NCI-H526 treated with DMSO at 0.1 percent for 48 hours (cell line): ENCODE measurements around the gene CORO2B.
"Not testable (repeated sequence)": the region's sequence is repeated elsewhere in the genome, so short reads cannot be mapped to it uniquely, and the experiment has no call there.

Source experiments
- DNase-seq: peaks from one replicate; lab custom pipeline; 2025; lab: John Stamatoyannopoulos, UW

Gene CORO2B

DNA sequence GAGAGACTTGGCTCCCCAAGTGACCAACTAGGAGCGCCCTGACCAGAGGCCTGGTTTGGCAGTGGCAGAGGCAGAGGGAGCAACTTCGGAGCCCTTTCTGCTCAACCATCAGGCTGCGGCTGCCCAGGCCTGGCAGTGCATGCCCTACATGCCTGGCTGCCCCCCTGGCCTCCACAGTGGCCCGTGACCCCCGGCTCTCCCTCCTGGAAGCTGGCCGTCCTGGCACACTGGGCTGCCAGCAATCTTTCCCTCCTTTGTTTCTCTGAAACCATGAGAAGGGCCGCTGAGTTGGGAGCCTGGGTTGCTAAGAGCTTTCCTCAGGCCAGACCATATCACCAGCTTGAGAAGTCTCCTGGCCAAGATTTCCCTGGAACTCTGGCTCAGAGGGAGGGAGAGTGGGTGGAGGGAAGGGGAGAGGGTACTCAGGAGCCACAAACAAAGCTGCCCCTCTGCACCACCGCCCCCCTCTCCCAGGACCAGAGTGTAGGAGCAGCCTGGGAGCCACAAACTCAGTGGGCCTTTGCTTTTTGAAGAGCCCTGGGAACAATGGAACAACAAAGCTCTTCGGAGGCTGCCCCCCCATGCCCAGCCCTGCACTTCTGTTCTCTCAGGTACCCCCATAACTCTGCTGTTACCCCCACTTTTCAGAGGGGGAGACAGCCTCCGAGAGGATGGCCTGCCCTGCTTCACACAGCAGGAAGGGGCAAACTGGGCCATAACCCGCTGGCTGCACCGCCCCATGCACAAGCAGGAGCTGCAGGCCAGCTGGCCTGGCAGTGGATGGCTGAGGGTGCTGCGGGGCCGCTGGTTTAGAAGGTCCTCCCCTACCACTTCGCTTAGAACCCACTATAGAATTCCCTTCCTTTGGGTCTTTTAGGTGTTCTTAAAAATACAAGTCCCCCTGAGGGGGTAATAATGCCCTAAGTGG is 11.3 kb downstream of the CORO2B start:
- DNase-seq = no peak

DNA sequence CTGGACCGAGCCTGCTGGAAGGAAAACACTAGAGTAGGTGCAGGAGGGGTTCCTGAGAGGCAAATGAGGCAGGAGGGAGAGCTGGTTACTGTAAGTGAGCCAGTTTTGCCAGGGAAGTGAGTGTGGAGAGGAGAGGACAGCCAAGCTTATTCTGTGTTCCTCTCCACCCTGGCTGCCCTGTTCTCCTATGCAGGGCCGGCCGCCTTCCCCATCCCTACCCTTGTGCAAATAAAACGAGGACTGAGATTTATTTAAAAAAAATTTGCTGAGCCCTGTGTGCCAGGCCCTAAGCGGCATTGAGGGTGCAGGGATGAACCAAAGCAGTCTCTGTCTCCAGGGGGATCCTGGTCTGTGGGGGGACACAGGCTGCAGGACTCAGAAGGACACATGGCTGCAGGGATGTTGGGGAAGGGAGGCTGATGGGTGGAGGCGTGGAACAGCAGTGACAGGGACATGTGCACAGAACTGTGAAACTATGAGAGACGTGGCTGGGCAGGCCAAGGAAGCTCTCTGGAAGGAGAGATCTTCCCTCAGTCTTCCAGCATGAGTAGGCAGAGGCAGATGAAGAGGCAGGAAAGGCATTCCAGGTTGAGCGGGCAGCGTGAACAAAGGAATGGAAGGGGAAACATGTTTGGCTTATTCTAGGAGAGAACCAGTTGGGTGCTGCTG is 12.1 kb downstream of the CORO2B start:
- DNase-seq = no peak

DNA sequence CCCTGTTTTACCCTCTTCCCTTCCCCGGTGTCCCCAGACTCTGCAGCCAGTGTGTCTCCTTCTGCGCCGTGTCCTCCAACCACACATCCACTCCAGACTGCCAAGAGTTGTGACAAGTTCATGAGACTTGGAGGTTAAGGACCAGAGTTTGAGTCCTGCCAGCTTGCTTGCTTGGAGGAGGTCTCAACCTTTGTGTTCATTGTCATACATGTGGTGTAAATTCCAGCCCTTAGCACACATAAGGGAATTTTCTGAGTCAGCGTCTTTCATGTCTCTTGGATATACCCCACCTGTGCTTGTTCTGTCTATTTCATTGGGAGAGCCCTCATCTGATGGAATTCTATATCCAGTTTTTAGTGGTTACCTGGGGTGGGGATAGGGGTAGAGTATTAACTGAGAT is 13.3 kb downstream of the CORO2B start:
- DNase-seq = no peak

DNA sequence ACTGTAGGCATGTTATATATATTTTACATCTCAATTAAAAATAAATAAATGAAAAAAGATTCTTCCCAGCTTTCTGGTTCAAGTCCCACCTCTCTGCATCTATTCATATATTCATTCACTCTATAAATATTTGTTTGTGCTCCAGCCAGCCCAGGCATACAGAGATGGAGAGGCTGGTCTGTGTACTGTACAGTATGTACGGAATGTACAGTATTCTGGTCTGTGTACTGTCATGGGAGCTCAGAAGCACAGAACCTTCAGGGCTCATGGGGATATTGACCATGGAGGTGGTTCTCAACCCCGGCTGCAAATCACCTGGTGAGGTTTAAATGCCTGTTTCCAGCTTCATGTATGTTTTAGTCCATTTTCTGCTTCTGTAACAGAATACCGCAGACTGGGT is 13.8 kb downstream of the CORO2B start:
- no peak for DNase-seq

DNA sequence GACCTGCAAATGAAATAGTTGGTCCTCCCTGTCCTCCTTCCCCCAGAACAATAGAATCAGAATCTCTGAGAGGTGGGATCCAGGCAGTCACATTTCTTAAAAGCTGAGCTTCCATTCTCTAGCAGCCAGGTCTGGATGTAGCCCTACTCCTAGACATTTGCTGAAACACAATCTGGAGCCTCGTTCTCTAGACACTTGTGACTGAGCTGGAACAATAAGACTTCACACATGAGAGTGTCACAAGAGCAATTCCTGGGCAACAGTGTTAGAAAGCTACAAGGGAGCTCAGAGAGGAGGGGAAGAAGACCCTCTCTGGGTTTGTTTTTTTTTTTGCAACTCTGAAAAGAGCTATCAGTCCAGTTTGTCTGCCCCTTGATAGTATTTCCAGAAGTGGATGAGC is 14.5 kb downstream of the CORO2B start:
- no peak for DNase-seq

DNA sequence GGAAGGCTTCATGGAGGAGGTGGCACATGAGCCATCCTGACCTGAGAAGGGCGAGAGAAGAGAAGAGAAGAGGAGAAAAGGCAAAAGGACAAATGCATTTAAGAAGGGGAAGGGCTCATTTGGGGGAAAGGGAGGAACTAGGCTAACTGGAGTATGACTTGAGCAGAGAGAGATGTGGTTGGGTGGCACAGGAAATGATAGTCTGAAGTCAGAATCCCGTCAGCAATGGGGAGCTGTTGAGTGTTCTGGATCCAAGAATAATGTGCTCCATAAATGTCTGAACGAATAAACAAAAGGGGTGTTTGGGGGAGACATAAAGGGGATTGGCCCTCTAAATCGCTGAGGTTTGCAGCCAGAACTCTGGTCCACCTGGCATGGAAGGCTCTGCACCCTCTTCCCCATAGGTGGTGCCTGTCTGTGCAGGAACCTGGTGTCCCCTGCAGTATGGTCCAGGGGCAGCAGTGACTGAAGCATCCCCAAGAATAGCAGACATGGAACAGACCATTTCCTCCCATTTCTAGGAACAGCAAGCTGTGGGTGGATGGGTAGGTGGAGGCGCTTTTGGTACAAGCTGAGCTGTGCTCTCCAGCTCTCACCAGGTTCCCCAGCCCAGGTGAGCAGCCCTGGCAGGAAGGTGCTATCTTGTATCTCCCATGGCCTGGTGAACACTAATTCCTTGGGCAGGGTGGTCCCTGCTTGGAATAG is 15.2 kb downstream of the CORO2B start:
- DNase-seq = no peak

DNA sequence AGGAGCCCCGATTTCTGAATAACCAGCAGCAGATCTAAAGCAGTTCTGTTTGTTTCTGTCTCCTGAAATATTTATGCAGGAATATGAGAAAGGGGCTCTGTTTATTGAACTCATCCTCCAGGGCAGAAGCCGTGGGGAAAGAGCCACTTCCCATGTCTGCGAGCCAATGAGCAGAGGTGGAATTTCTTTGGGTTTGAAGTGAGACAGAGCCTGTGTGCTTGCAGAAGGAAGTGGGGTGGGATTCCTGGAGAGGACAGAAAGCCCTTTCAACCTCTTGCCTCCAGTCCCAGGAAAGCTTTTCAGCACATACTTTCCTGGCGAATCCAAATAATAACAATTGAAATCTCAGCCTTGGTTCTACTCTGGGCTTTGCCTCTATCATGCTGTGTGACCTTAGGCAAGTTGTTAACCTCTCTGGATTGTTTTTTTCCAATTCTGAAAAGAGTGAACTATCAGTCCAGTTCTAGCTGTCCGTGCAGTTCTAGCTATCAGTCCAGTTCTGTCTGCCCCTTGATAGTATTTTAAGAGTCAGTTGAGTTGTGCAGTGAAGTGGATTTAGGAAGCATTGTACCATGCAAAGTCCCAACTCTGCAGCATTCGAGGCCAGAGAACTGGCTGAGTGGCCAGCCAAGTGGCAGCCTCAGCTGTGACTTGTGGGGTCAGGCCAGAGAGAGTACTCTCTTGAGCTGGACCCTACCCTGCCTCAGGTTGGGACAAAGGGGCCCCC is 15.9 kb downstream of the CORO2B start:
- DNase-seq = no peak

DNA sequence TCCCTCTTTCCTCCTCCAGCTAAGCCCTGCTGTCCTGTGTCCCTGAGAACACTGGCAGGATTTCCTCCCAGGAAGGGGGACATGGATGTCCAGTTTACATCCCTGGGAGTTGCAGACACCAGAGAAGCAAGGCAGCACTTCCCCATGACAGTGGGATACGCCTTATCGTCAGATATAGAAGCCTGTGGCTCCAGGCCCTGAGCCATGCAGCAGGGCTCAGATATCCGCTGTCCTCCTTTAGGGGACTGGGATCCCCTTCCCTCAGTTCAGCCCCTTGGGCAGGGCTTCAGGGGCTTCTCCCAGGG is 16.4 kb downstream of the CORO2B start:
- no peak for DNase-seq

DNA sequence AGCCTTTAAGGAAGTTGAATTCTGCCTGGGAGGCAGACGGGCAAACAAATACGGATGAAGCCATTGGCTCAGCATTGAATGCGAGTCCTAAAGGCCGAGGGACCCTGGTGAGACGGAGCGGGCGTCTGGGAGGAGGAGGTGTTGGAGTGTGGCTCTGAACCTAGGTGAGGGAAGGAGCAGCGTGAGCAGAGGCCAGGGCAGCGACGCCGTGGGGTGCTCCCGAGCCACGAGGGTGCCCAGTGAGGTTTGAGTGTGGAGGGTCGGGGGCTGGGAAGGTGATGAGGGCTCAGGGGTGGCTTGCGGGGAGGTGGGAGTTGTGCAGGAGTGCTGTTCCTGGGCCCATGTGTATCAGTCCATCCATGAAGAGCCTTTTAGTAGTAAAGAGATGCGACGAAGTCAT is 17.0 kb downstream of the CORO2B start:
- DNase-seq = no peak

DNA sequence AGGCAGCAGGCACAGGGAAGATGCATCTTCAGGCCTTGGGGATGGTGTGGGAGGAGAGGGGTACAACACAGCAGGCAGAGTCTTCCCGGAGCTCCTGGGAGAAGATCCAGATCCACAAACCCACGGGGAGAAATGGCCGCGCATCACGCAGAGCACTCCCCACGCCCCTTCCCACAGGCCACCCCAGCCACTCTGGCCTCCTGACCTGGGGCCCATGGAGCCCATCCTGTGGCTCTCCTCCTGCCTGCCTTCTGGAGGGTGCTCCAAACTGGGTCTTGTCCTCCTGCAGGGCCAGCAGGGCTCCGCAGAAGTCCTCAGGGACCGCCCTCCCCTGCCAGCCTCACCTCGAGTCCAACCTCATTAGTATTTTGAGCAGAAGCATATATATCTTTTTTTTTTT is 17.9 kb downstream of the CORO2B start:
- DNase-seq = no peak

DNA sequence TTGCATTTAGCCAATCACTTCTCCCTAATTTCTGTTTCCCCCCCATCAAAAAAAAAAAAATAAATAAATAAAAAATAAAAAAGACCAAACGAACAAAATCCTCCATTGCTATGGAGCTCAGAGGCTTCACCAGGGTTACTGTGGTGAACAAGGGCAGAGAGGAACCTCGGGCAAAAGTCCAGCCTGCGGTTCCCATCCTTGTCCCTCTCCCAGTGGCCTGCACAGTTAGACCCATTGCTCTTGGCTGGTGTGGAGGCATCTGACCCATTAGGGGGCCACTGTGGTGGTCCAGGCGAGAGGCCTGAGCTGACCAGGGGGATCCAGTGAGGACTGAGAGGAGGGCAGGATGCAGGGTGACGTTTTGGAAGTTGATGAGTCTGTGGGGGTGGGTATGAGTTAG is 18.8 kb downstream of the CORO2B start:
- DNase-seq = no peak

DNA sequence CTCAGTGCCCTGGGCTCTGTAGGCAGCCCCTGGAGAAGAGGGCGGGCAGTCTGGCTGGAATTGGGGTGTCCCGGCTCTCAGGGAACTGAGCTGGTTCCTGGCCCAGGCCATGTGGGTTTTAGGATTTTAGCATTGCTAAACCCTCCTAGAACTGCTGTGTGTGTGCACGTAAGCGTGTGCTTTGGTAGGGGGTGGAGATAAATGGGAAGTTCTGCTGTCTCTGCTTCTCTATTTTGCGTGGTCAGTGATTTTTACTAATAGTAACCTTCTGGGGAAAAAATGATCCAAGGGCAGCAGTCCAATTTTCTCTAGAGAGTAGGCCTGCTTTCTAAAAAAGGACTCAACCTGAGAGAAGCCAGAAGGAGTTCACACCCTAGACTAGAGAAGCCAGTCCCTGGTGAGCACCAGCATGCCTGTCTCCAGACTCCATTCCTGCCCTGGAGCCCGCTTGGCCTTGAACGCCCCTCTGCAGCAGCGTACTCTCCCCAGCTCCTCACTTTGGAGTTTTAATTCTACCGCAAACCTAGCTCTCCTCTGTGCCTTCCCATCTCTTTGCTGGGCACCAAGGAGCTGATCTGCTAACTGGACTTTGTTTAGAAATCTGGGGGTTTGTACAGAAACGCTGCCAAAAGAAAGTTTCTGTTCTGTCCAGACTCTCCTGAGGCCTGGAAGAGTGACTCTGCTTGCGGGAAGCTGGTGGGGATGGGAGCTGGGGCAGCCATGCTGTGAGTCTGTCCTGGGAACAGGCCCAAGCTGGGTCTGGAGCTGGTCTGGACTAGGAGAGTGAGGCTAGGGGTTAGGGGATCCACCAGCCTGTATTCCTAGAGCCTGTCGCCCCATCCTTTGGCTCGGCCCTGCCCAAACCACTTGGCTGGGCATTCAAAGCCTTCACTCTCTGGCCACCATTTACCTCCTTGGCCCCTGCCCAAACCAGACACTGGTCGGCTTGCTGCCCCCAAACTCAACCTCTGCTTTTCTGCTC is 19.7 kb downstream of the CORO2B start:
- no peak for DNase-seq

DNA sequence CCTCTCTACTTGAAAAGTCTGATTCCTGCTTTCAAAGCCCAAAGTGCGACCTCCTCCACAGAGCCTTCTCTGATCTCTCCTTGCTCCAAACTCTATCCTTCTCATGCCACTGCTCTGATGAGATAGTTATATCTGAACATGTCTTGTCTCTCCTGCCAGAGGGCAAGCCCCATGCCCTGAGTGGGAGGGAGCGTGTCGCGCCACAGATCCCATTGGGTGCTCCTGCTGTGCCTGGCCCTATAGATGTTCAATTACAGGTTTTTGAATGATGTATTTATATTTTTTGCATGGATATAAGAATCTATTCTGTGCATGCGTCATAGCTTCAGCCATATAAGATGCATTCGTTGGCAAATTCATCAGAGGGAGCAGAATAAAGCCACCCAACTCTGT is 20.4 kb downstream of the CORO2B start:
- DNase-seq = no peak

DNA sequence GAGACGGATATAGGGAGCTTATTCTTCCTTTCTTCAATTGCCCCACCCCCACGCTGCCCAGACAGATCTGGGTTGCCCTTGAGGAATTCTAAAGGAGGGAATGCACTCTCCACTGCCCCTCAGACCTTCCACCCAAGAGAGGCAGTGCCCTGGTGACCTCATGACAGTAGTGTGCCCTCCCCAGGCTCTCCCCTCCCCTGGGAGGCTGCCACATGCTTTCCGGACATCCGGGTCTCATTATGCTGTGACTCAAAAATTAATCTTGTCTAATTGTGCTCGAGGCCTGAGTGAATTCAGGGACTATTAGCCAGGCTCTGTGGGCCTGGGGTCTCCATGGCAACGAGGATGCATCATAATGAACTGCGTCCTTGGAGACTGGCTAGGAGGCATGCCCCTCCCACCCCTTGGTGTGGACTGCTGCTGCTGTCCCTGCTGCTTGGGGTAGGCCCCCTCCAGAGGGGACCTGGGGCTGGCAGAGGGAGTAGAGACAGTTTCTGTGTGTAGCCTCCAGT is 20.8 kb downstream of the CORO2B start:
- DNase-seq = no peak

DNA sequence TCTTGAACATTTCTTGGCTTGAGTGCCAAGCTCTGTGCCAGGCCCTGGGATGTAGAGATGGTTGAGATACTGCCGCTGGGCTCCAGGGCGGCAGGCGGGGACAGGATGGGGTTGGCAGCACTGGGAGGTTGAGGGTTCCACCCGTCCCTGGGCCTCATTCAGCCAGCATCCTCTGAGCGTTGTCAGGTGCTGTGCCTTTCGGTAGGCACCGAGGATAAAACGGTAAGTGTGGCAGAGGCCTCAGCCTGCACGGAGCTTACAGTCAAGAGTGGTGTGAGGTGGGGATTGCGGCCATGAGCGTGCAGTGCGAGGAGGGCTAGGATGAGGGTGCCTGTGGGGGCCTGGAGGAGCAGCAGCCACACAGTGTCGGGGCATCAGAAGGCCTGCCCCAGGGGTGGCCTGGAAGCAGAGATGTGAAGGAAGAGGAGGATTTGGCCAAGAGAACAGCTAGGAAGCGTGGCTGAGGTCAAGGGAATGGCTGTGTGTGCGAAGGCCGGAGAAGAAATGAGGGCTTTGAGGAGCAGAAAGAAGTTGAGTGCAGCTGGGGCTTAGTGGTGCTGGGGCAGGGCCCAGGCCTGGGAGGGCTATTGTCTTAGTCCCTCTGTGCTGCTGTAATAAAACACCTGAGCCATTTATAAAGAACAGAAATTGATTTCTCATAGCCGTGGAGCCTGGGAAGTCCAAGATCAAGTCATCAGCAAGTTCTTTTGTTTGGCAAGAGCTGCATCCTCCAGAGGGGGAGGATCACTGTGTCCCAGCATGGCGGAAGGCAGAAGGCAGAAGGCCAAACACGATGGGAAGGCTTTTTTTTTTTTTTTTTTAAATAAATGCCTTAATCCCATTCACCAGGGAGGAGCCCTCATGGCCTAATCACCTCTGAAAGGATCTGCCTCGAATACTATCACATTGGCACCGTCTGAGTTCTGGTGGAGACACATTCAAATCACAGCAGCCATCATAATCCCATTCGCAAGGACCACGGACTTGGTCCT is 22.7 kb downstream of the CORO2B start:
- no peak for DNase-seq

DNA sequence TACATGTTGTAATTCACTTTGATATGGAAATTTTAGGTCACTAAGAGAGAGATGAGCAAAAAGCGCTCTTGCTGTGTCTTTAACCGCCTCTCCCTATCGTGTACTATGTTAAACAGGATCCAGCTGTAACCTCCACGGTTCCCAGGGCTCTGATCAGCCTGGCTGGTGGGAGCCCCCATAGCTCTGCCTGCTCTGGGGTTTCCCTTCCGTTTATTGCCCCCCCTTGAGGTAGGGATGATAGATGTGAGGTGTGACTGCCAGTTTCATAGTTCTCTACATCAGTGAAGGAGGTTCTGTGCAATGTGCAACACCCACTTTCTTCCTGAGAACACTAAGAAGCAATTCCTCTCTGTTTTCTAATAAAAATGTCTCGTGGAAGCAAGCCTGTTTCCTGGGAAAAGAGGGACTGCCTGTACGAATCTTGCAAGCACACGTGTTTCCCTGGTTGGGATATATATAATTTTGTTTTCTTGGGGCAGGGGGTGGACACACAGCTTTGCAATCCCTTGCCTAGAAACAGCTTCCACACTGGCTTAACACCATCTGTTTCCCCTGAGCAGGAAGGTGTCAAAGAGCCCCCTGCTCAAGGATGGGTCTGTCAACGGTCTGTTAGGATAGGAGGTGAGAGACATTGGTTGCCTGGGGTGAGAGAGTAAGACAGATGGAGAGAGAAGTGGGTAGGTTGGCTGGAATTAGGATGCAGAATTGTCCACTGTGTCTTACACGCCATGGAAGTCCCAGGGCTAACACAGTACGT is 23.8 kb downstream of the CORO2B start:
- DNase-seq = no peak

DNA sequence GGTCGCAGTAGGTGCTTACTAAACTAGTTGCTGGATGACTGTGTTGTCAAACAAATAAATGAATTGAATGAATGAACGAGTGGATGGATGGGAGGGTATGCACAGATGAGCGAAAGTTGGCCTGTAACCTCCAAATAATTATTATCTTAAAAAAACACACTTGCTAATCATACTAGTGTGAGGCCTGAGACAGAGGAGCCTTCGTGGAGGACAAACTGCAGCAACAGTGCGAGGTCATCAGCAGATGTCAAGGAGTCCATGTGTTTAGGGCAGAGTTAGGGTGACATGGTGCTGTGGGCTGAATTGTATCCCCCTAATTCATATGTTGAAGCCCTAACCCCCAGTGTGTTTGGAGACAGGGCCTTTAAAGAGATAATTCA is 24.4 kb downstream of the CORO2B start:
- DNase-seq = no peak

DNA sequence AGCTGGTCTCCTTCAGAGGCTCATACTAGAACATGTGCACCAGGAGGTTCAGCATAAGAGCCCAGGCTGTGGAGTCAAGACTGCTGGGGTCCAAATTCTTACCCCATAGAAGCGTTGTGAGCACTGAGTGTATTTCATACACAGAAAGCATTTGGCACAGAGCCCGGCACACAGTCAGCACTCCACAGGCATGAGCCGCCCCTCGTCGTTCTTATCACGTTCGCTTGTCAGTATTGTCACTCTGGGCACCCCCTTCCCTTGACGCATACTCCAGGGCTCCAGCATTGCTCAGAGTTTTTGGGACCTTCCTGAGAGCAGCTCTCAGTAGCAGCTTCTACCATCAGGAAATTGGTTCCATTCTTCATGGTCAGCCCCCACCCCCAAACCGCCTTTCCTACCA is 25.2 kb downstream of the CORO2B start:
- no peak for DNase-seq

DNA sequence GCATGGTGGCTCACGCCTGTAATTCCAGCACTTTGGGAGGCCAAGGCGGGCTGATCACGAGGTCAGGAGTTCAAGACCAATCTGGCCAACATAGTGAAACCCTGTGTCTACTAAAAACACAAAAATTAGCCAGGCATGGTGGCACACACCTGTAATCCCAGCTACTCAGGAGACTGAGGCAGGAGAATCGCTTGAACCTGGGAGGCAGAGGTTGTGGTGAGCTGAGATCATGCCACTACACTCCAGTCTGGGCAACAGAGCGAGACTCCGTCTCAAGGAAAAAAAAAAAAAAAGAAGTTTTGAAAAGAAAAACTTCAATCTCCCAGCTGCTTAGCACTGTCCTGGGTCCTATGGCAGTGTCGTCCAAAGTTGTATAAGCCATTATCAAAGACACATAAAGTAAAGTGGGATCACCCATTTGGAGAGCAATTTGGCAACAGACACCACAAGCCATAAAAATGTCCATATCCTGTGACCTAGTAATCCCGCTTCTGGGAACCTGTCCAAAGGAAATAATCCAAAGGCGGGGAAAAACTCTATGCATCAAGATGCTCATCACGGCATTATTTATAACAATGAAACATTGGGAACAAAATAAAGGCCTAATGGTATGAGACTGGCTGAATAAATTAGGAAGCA is 26.2 kb downstream of the CORO2B start:
- DNase-seq = not testable (repeated sequence)
